ENCODE results near the gene SSRP1. TPM values are rescaled to one million over a fixed set of nuclear protein-coding genes. Genes with fewer than 3 reads are reported as not detected.

The SSRP1 gene
- total RNA-seq, 1 donor from 2014 or later, result 96.6 TPM

DNA sequence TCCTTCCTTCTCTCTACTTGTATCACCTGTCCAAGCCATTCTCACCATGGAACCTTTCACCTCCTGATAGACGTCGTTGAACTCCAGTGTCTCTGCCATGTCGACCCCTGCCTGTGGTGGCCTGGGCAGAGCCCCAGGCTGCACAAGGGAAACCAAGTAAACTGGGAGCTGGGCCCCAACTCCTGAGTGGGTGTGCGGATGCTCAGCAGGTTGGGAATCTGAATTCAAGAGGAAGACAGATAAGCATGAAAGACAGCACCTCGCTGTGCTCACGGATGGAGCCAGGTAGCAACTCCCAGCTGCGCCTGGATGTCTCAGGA, 709 bp downstream of the SSRP1 start:
- FAIRE-seq (no peak), DNase-seq (ENCODE audit: low read depth) (no peak)
- peaks cover 22% of the 10 kb centered on the region for H3K36me3 ChIP-seq (ENCODE audit: control insufficient read depth, insufficient read depth, low read length)
- TF ChIP-seq, protein P1, sequence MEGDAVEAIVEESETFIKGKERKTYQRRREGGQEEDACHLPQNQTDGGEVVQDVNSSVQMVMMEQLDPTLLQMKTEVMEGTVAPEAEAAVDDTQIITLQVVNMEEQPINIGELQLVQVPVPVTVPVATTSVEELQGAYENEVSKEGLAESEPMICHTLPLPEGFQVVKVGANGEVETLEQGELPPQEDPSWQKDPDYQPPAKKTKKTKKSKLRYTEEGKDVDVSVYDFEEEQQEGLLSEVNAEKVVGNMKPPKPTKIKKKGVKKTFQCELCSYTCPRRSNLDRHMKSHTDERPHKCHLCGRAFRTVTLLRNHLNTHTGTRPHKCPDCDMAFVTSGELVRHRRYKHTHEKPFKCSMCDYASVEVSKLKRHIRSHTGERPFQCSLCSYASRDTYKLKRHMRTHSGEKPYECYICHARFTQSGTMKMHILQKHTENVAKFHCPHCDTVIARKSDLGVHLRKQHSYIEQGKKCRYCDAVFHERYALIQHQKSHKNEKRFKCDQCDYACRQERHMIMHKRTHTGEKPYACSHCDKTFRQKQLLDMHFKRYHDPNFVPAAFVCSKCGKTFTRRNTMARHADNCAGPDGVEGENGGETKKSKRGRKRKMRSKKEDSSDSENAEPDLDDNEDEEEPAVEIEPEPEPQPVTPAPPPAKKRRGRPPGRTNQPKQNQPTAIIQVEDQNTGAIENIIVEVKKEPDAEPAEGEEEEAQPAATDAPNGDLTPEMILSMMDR (IDR thresholded peaks at IDR 0.05; ENCODE audit: insufficient read depth, low read length, severe bottlenecking), result no peak
- peak overlapping the region; percentile 74 for H3K4me3 ChIP-seq (ENCODE audit: low read depth, low read length)
- no peaks in the 10 kb centered on the region for H3K27me3 ChIP-seq (ENCODE audit: control insufficient read depth, insufficient read depth, low read length)

DNA sequence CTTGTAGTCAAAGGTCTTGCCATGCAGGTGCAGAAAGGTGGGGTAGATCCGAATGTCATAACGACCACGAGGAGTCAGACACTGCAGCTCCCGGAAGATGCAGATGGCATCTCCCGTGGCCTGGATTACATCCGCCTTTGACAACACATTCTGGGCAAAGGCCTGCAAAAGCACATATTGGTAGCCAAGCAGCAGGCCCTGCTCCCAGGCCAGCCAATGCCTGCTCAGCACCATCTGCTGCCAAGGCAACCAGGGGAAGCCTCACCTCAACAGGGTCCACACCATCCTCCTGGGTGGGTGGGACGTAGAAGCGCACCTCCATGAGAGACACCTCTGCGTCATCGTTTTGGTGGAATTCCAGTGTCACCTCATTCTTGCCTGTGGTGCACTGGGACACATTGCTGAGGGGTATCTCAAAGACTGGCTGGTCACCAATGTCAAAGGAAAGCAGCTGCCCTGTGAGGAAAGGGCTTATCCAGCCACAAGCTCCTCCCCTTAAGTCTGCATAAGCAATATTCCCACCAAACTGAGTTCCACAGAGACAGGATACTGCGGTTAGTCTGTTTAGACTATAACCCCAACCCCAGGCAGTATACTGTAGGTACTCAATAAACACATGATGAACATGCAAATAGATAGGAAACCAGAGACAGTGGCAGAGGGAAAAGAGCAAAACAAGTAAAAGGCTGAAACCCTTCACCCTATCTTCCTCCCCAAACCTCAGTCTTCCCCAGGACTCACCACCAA, 2.8 kb downstream of the SSRP1 start:
- no peaks in the 10 kb centered on the region for H3K27me3 ChIP-seq (ENCODE audit: control insufficient read depth, insufficient read depth, low read length)

DNA sequence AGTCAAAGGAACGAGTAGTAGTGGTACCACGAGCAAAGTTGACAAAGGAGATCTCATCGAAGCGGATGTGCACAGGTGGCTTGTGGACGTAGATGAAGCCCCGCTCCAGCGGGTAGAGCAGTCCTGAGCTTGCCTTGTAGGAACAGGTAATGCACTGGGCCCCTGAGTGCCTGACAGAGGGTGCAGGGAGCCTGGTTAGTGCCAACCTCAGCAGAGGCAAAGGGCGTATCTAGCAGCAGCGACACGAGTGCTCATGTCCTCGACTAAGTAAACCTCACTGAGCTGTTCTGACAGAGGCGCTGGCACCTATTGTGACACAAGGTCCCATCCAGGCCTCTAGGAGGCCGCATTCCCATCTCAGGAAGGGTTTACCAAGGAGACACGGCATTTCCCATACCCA, 4.0 kb downstream of the SSRP1 start:
- Histone ChIP-seq H3K27me3 (ENCODE audit: control insufficient read depth, insufficient read depth, low read length) (no peaks in the 10 kb centered on the region), H3K36me3 (ENCODE audit: control insufficient read depth, insufficient read depth, low read length) (peaks cover 35% of the 10 kb centered on the region), H3K4me3 (ENCODE audit: low read depth, low read length) (no peak overlapping the region)
- no peak for FAIRE-seq
- TF ChIP-seq, protein P1 (IDR thresholded peaks at IDR 0.05; ENCODE audit: insufficient read depth, low read length, severe bottlenecking), result no peak
- no peak for DNase-seq (ENCODE audit: low read depth)

More for the DNA sequence above, 2.8 kb downstream of the SSRP1 start:
- TF ChIP-seq, protein P1 (IDR thresholded peaks at IDR 0.05; ENCODE audit: insufficient read depth, low read length, severe bottlenecking), result no peak
- FAIRE-seq (no peak), DNase-seq (ENCODE audit: low read depth) (no peak)
- Histone ChIP-seq H3K4me3 (ENCODE audit: low read depth, low read length) (no peak overlapping the region), H3K36me3 (ENCODE audit: control insufficient read depth, insufficient read depth, low read length) (peaks cover 30% of the 10 kb centered on the region)

DNA sequence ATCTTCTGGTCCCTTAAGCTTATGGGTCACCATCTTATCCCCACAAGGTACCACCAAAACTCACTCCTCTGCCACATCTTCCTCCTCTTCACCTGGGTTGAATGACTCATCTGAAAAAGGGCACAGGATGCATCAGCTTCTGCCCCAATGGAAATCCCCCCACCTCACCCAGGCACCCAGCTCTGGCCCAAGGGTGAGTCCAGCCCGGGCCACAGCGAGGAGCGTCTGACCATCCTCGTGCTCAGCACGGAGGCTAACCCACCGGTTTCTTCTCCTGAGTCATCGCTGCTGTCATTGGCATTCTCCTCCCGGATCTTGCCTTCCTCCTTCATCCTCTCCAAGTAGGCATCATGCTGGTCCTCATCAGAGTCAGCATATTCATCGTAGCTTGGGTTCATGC, 5.7 kb downstream of the SSRP1 start:
- peaks cover 41% of the 10 kb centered on the region for H3K36me3 ChIP-seq (ENCODE audit: control insufficient read depth, insufficient read depth, low read length)
- H3K4me3 ChIP-seq (ENCODE audit: low read depth, low read length), result no peak overlapping the region
- H3K27me3 ChIP-seq (ENCODE audit: control insufficient read depth, insufficient read depth, low read length), result no peaks in the 10 kb centered on the region
- no peak for DNase-seq (ENCODE audit: low read depth)
- TF ChIP-seq, protein P1 (IDR thresholded peaks at IDR 0.05; ENCODE audit: insufficient read depth, low read length, severe bottlenecking), result no peak
- no peak for FAIRE-seq

DNA sequence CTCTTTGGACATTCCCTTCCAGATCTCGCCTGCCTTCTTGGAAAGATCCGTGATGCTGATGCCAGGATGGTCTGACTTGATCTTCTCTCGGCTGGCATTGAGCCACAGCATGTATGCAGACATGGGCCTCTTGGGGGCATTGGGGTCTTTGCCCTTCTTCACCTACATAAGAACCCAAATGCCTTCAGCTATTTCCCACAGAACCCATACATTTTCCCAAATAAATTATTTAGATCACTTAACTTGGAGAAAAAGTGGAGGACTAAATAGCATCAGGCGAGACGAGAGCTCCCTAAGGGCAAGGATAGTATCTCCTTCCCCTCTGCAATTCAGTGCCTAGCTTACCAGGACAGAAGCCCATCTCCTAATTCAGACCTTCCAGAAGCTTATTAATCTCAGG, 8.0 kb downstream of the SSRP1 start:
- H3K27me3 ChIP-seq (ENCODE audit: control insufficient read depth, insufficient read depth, low read length), result no peaks in the 10 kb centered on the region
- no peak for DNase-seq (ENCODE audit: low read depth)
- H3K4me3 ChIP-seq (ENCODE audit: low read depth, low read length), result no peak overlapping the region
- no peak for FAIRE-seq
- peaks cover 41% of the 10 kb centered on the region for H3K36me3 ChIP-seq (ENCODE audit: control insufficient read depth, insufficient read depth, low read length)
- TF ChIP-seq, protein P1 (IDR thresholded peaks at IDR 0.05; ENCODE audit: insufficient read depth, low read length, severe bottlenecking), result no peak

DNA sequence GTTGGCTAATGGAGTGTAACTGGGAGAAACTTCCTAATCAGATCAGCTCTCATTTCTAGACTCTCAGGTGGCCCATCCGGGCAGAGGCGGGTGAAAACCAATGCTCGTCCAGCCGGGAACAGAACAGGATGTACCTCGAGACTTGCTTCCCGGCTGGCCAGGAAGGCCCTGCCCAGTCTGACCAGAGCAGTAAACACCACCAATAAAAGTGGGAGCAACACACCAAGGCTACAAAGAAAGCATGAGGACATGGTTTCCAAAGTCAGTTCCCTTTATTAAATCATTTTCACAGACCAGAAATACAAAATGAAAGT, 10.0 kb downstream of the SSRP1 start:
- DNase-seq (ENCODE audit: low read depth) (no peak), FAIRE-seq (no peak)
- peak overlapping the region; percentile 35 for H3K4me3 ChIP-seq (ENCODE audit: low read depth, low read length)
- TF ChIP-seq, protein P1 (IDR thresholded peaks at IDR 0.05; ENCODE audit: insufficient read depth, low read length, severe bottlenecking), result no peak
- no peaks in the 10 kb centered on the region for H3K27me3 ChIP-seq (ENCODE audit: control insufficient read depth, insufficient read depth, low read length)
- H3K36me3 ChIP-seq (ENCODE audit: control insufficient read depth, insufficient read depth, low read length), result peaks cover 30% of the 10 kb centered on the region
